Esophagus muscularis mucosa (tissue), 4 donors: Measurements from ENCODE around the gene CLRN3.

ENCODE experiments used
- EP300 ChIP-seq: sonication (generic); formaldehyde crosslinking; IDR thresholded peaks from one replicate; pipeline ENCODE4 v1.6.1; 2017; ENCODE audit warnings: antibody characterized with exemption
- POLR2A ChIP-seq: fragments of 450-650 bp; IDR thresholded peaks from one replicate; pipeline ENCODE4 v1.6.1; 2017; ENCODE audit warnings: antibody characterized with exemption, moderate library complexity, mild to moderate bottlenecking, low read depth
- POLR2AphosphoS5 ChIP-seq, 2 donors: sonication (generic); formaldehyde crosslinking; IDR thresholded peaks; one replicate each; pipeline ENCODE4 v1.6.1; 2017; ENCODE audit warnings: antibody characterized with exemption in 2 of 2
- TF ChIP-seq, protein P1 (sequence below), 3 experiments: fragments of 200-600 bp in 2 of 3; fragments of 450-650 bp in 1 of 3; sonication (generic) in 2 of 3; IDR thresholded peaks; one replicate each; pipeline ENCODE4 v1.5.1; 2017 to 2019; ENCODE audit warnings: antibody characterized with exemption in 3 of 3, mild to moderate bottlenecking in 2 of 3, moderate library complexity in 1 of 3

DNA sequence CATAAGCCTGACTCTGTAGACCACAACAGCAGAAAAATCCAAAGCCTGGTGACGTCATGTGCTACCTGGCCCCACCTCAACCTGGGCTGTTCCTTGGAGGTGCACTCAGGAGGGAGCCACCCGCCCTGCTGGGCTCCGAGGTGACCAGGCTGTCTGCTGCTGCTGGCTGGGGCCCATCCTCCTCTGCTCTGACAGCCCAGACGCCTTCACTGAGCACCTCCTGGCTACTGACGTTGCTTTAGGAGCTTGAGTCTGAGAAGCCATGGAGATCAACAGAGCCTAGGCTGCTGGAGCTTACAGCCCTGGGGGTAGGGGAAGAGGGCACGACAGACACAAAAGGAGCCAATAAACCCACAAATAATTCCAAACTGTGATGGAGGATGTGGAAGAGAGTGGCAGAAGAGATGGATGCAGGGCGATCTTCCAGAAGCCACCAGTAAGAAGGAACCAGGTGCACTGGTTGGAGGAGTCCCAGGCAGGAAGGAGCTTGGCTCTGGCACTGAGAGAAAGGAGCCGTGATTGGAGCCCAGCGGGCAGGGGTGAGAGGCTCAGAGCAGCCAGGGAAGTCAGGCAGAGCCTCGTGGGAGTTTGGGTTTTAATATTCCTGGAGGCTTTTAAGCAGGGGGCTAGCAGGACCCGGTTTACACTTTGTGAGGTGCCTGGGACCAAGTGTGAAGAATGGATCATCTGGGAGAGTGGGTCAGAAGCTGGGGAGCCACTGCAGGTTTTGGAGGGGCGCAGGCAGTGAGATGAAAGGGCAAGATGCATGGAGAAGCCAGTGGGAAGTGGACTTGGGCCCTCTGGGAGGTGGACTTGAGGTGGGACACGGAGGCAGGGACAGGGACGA, 12.5 kb upstream of the CLRN3 start:
- TF ChIP-seq POLR2A = no peak
- TF ChIP-seq POLR2AphosphoS5 (IDR thresholded peaks at IDR 0.05) = no peak
- TF ChIP-seq, protein P1, sequence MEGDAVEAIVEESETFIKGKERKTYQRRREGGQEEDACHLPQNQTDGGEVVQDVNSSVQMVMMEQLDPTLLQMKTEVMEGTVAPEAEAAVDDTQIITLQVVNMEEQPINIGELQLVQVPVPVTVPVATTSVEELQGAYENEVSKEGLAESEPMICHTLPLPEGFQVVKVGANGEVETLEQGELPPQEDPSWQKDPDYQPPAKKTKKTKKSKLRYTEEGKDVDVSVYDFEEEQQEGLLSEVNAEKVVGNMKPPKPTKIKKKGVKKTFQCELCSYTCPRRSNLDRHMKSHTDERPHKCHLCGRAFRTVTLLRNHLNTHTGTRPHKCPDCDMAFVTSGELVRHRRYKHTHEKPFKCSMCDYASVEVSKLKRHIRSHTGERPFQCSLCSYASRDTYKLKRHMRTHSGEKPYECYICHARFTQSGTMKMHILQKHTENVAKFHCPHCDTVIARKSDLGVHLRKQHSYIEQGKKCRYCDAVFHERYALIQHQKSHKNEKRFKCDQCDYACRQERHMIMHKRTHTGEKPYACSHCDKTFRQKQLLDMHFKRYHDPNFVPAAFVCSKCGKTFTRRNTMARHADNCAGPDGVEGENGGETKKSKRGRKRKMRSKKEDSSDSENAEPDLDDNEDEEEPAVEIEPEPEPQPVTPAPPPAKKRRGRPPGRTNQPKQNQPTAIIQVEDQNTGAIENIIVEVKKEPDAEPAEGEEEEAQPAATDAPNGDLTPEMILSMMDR (IDR thresholded peaks at IDR 0.05) = no peak
- no peak for TF ChIP-seq EP300
